Stimulated activated CD8-positive, alpha-beta memory T cell treated with anti-CD3 and anti-CD28 coated beads, Interleukin-4, amount 100 ng/mL, for 4 hours (primary cell): ENCODE measurements around the gene NBEA.
"Not testable (repeated sequence)": the region's sequence is repeated elsewhere in the genome, so short reads cannot be mapped to it uniquely, and the experiment has no call there.

Source experiments
- DNase-seq, 2 donors: peaks; one replicate each; pipeline ENCODE4 v3.0.0-alpha.2; 2020; ENCODE audit warnings: low read depth in 2 of 2, low spot score in 1 of 2

The NBEA gene

GRCh38 chr13:35629026-35629425, 687.0 kb downstream of the NBEA start:
- no peak for DNase-seq

GRCh38 chr13:35630551-35631275, 688.6 kb downstream of the NBEA start:
- no peak for DNase-seq

GRCh38 chr13:35631666-35632065, 689.6 kb downstream of the NBEA start:
- no peak for DNase-seq

DNA sequence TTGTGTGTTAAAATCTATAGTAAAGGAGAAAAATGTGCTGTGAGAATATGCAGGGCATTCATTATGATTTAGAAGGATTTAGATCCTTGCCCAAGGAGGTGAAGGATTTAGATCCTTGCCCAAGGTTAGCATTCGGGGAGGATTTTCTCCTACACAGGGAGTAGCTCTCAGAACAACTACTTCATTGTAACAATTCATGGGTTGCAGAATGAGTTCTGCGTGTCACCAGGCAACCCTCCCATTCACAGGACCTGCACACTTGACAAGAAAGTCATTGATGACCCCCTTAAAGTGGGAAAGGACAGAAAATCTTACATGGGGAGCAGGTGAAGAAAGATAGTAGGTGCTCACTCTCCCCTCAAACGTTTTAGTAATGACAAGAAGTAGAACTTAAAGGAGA, 701.6 kb downstream of the NBEA start:
- DNase-seq = no peak

GRCh38 chr13:35646056-35646774, 704.1 kb downstream of the NBEA start:
- DNase-seq = no peak

DNA sequence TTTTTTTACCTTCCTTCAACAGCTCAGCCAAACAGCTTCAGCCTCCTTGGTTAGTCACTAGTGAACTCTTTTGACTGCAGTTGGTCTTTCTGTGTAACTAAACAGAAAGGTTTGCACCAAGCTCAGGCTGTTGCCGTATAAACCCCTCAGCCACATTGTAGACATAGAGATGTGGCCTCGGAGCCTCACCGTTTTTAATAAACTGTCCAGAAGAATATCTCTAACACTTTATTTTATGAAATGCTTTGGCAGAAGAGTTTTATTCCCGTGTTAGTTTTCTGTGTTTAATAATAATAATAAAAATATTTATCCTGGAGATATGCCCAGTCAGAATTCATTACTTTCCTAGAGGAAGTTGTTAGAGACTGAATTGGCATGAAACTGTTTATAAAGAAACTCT, 706.1 kb downstream of the NBEA start:
- no peak for DNase-seq

GRCh38 chr13:35649162-35649561, 707.1 kb downstream of the NBEA start:
- DNase-seq = no peak

DNA sequence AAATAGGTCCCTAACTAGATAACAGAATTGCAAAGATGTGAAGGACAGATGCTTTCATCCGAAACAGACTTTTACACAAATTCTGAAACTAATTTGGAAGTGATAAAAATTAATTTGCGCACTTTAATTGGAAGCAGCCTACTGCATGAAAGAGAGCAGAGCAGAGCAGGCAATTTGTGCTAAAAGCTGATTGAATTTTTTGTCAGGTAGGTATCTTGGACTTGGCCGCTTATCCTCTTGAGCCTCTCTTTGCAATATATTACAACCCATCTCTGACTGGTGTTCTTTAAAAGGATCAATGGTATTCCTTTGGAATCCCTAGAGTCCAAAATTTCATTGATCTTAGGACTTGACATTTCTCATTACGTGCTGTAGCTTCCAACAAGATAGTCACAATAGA, 717.7 kb downstream of the NBEA start:
- no peak for DNase-seq

GRCh38 chr13:35664747-35665146, 722.7 kb downstream of the NBEA start:
- DNase-seq = no peak

GRCh38 chr13:35669321-35669720, 727.3 kb downstream of the NBEA start:
- DNase-seq = no peak

GRCh38 chr13:35672611-35673010, 730.5 kb downstream of the NBEA start:
- no peak for DNase-seq

DNA sequence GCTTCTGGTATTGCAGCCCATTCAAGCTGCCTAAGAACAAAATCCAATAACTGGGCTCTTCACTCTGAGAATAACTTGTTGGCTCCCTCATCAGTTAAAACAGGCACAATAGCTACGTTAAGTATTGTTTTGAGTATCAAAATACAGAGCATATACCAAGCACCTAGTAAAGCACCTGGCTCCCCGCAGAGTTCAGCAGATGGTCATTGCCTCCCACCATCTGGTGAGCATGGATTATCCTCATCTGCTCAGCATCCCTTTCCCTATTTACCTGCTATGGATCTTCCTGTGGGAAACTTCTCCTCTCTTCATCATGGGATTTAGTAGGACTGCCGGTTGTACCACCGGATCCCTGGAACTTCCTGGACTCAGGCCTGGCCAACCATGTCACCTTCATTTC, 733.6 kb downstream of the NBEA start:
- no peak for DNase-seq

DNA sequence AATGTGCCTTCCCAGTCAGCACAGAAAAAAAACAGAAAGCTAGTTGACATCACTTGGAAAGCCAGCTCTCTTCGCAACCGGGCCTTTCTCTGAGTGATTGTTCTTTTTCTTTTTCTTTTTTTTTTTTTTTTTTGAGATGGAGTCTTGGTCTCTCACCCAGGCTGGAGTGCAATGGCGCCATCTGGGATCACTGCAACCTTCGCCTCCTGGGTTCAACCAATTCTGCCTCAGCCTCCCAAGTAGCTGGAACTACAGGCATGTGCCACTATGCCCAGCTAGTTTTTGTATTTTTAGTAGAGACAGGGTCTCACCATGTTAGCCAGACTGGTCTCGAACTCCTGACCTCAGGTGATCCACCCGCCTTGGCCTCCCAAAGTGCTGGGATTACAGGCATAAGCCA, 735.8 kb downstream of the NBEA start:
- not testable (repeated sequence) for DNase-seq

DNA sequence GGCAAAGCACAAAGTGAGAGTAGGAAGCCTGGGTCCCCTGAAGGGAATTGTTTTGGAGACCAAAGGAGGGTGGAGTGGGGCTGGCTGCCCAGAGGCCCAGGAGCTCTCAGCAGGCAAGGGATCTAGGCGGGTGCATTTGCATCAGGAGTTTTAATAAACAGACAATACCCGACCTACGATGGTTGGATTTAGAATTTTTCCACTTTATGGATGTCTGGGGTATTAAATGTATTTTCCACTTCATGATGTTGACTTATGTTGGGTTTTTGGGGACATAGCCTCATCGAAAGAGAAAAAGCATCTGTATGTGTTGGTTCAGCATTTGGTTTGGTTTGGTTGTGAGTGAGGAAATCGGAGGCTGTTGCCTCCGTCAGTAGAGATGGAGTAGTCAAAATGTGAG, 739.6 kb downstream of the NBEA start:
- DNase-seq = no peak

- no peak for DNase-seq
Measured at GRCh38 chr13:35684432-35684831, 742.4 kb downstream of the NBEA start.

DNA sequence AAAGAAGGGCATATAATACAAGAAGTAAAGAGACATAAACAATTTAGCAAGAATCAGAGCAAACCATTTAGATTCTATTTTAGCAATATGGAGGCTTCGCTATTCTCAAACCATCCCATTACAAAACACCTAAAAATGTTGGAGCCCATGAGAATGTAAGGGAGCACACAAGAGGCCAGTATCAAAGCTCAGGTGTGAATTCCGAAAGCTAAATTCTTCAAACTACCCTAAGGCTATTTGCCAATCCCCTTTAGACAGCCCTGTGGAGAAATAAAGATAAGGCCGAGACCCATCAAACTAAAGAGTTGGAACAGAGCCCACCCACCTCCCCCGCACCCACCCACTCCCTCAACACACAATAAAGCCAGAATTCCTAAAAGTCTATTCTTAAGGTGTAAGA, 745.3 kb downstream of the NBEA start:
- no peak for DNase-seq

- no peak for DNase-seq
Measured at GRCh38 chr13:35690581-35691207, 748.6 kb downstream of the NBEA start.

GRCh38 chr13:35693134-35693784, 751.2 kb downstream of the NBEA start:
- DNase-seq = no peak

DNA sequence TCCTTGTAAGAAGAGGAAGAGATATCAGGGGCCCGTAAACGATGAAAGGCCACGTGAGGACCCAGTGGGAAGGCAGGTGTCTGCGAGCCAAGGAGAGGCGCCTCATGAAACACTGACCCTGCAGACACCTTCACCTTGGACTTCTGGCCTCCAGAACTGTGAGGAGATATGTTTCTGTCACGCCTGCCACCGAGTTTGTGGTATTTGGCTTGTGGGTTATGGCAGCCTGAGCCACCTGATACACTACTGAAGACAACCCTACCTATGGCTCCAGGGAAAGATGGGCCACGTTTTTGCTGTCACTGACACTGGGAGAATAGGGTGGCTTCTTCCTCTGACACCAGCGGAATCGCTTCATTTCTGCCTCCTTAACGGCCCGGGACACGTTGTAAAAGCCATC, 752.0 kb downstream of the NBEA start:
- no peak for DNase-seq

- no peak for DNase-seq
Measured at GRCh38 chr13:35694549-35695447, 752.7 kb downstream of the NBEA start.

GRCh38 chr13:35695448-35695770, 753.3 kb downstream of the NBEA start:
- no peak for DNase-seq
